Measurements from ENCODE around the gene IGFL2.
A peak's percentile ranks its signal among the peaks of the same experiment; 100 is the strongest.
"Not testable (repeated sequence)": the region's sequence is repeated elsewhere in the genome, so short reads cannot be mapped to it uniquely, and the experiment has no call there.

Gene IGFL2

DNA sequence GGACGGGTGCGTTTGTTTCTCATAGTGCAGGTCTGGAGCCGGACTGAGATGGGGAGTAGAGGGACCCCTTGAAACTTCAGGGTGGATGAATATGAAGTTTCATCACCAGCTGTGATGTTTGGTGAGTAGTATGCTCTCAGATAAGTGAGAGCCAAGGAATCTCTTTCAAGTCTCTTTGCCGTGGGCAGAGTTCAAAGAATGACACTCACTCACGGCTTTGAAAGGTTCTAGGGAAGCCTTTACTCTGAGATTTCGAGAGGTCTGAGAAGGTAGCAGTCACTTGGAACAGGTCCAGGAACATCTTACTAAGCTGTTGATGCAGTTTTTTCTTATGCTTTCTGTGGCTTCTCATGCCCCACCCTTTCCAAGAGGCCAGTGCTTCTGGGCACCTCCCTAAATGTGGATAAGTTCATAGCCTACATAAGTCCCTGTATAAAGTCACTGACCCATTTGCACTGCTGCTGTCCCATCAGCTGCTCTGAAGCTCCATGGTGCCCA, at the start of gene IGFL2:
IGFL2 (plus strand) TSS at position 448 of the 498 bp plus-strand sequence; CDS start at position 489, 41 bp downstream.
- no peak for DNase-seq

DNA sequence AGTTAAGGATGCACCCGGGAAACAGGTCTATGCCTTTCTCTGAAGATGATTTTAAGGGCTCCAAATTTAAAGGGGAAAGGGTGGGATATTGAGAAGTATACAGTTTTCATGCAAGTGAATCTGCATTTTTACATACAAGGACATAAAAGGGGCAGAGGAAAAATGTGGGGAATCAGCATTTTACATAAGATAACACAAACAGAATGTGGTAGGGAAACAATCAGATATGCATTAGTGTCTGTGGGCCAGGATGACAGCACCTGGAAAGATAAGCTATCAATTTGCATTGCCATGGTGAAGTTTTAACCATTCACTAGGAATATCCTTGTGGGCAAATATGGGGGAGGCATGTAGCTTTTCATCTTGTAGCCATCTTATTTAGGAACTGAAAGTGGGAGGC, 47.7 kb upstream of the IGFL2 start:
- no peak for DNase-seq

DNA sequence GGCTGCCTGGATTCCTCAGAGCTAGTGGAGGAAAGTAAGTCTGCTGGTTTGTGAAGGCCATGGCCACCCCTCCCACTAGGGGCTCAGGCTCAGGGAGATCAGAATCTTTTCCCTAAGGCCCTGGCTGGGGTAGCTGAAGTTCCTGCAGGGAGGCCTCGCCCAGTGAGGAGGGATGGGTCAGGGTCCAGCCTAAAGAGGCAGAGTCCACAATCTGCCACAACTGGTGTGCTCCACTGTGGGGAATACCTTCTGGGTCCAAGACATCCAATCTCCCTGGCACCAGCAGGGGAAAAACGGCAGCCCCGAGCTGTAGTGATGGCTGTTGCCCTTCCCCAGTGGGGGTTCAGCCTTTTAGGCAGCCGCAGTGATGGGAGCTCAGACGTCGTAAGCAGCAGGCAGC, 46.7 kb upstream of the IGFL2 start:
- no peak for DNase-seq

DNA sequence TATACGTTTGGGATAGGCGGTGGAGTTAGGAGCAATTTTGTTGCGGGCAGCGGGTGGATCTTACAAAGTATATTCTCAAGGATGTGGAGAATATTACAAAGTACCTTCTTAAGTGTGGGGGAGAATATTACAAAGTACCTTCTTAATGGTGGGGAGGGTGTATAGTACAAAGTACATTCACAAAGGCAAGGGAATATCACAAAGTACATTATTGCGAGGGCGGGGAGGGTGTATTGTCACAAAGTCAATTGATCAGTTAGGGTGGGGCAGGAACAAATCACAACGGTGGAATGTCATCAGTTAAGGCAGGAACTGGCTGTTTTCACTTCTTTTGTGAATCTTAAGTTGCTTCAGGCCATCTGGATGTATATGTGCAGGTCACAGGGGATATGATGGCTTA, 45.7 kb upstream of the IGFL2 start:
- not testable (repeated sequence) for DNase-seq

DNA sequence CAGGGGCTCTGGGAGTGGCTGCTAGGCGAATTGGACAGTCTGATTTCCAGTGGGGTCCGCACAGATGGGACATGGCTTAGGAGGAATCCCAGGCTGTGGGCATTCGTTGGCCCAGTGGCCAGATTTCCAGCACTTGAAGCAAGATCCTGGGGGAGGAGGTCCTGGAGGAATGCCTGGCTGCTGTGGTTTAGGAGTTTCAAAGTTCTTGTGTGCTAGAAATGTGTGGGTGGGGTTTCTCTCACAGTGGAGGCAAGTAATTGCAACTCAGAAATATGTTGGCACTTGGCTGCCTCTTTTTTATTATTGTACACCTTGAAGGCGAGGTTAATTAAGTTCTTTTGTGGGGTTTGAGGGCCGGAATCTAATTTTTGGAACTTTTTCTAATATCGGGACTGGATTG, 40.7 kb upstream of the IGFL2 start:
- no peak for DNase-seq

DNA sequence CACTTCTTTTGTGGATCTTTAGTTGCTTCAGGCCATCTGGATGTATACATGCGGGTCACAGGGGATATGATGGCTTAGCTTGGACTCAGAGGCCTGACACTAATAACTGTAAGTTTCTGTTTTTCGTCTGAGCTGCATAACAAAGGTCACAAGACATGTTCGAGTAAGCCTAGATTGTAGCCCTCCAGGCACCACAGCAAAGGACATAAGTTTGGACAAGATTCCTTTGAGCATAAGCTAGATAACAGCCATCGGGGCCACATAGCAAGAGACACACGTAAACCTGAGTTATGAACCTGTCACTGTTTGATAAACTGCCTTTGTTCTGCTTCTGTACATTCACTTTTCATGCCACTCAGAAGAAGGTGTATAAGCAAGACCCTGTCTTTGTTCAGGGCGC, 38.2 kb upstream of the IGFL2 start:
- no peak for DNase-seq

DNA sequence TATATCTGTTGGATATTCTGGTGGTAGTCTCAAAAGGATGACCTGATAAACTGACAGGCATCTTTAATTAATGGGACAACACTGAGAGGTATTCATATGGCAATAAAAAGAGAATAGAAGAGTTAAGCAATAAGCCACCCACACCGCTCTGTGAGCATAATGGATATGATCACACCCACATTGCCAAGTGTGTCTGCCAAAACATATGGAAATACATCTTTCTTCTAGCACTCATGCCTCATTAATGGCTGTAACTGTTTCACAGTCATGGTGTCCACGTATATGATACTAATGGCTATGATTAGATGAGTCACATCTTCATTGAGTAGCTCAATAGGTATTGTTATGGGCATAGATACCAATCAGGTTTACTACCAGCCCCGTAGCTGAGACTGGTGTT, 36.7 kb upstream of the IGFL2 start:
- no peak for DNase-seq

DNA sequence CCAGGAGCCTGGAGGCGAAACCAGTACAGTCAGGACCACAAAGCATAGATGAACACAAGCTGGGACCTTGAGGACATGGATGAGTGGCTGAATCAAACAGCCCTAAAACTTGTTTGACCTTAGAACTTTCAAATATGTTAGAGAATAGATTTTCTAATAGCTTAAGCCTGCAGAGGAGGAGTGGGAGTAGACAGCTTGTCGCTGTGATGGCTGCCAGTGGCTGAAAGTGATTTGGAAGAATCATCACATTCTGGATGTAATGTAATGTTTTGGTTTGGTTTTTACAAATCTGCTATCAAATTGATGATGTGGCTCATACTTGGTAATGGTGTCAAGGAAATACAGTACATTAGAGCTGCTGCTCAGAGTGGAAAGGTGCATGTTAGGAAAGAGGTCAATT, 35.5 kb upstream of the IGFL2 start:
- DNase-seq = no peak

DNA sequence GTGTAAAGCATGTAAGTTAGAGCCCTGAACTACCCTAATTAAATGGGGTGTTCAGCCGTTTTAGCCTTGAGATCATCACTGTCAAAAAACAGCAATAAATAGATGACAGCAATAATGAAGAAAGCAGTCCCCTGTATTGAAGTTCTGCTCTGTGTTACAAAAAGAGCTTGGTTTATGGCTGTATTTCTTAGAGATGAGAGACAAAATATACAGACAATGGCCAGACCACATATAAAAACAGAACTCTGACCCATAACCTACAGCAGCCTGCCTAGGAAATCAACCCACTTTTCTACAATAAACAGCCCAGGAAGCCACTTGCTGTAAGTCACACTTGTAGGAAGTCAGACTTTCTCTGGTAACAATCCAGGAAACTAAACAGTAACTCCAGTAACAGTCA, 34.3 kb upstream of the IGFL2 start:
- DNase-seq = no peak

DNA sequence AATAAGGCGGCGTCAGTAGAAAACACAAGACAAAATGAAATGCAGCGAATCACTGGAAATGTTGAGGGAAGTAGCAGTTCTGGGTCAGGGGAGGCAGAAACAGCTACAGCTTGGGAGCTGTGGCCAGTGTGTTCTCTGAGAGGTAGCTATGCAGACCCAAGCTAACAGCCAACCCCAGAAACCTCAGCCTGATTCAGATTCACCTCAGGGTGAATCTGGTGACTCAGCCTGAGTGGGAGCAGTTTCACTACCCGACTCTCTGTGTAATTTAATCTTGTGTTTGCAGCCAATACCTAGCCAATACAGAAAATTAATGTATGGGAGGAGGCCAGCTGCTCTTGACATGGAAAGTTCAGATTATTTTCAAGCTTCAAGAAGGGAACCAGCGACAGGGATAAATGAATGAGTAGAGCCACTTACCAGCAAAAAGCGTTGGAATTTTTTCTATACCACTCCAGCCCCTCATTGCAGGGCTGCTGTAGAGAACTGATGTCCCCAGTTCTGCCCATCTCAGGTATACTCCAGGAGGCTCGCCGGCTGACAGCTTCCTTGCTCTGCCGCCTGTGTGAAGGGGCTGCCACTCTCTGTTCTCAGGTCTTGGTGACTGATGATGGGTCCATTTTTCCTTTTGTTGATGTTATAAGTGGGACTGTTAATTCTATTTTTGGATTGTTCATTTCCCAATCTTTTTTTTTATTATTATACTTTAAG, 32.5 kb upstream of the IGFL2 start:
- peak in 3 of 56 donors; percentile 9 to 44 (median 10) for DNase-seq

DNA sequence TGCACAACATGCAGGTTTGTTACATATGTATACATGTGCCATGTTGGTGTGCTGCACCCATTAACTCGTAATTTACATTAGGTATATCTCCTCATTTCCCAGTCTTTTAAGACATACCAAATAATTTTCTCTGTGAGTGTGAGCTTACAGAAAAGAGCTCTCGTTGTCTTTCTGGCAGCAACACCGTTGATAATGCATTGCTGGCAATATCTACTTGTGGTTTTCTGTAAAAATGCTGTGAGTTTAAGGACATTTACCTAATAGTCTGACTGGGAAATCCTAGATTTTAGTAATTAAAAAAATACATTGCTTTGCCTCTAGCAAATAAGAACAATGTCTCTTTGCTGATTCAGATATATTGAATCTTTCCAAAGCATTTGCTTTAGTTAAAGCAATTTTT, 31.9 kb upstream of the IGFL2 start:
- no peak for DNase-seq

DNA sequence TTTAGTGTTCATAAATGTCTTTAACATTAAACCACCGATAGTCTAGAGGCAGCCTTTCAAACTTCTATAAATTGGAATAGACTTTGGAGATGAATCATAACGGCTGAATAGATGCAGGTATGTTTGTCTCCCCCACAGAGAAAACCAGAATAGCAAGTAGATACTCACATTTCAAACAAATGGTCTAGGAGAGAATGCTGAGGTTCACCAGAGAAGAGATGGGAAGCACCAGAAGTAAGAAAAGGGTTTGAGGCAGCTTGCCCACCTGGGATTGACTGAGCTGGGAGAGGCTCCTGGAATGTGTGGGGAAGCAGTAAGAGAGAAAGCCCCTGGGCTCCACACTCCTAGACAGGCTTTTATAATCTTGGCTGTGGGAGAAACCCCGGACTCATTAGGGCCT, 29.9 kb upstream of the IGFL2 start:
- no peak for DNase-seq

DNA sequence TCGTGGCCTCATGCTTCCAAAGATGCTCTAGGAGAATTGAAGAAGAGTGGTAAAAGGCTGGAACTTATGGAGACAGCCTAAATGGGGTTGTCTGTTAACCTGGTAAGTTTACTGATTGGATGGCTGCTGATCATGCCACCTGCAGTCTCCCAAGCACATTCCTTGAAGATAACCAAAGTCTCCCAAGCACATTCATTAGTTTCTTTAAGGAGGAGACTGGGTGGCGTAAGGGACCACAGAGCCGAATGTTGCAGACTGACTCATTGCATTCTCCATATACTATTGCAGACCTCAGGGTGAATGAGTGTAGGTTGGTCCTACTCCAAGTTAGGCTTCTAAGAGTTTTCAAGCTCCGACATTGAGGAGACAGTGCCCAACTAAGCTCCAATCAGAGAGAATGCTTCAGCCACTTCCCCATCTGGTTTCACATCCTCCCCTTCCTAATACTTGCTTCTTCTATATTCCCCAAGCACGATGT, 23.4 kb upstream of the IGFL2 start, which contains the start of gene IGFL3:
IGFL3 (minus strand) TSS at position 51 of the 478 bp plus-strand sequence; CDS start at position 12, 39 bp downstream.
- DNase-seq = no peak

DNA sequence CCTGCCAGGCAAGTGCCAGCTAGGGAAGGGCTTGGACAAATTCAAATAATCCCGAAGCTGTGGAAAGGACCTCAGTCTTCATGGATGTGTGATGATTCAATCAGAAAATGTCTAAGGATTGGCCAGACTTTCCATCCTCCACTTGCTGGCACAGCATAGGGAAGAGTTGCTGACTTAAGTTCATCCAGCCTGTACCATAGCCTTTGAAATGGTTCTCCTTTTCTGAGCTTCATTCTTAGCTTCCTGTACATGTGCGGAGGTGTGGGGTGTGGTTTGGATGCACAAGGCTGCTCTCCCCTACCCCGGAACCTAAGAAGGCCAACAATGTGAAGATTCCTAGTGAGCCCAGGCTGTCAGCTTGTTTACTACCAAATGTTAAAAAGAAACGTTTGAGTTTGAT, 22.6 kb upstream of the IGFL2 start:
- no peak for DNase-seq

DNA sequence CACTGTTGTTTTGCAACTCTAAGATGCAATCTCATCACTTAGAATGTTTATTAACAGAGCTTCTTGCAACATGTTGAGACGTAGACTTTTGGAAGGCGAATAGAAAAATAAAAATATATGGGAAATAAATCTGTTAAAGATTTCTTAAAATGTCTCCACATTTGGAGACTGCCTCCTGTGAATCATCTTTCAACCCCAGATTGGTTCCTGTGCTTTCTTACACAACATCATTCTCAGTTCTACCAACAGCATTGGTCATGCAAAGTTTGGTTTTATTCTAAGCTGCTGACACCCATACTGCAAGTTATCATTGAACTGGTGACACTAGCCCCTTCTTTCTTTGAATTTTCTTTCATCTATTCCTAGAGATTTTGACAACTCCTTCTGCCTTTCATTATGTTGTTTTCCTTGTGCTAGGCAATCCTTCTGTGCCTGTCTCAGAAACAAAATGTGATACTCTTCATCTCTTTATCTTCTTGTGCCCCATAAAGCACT, 21.9 kb upstream of the IGFL2 start:
- DNase-seq = no peak

DNA sequence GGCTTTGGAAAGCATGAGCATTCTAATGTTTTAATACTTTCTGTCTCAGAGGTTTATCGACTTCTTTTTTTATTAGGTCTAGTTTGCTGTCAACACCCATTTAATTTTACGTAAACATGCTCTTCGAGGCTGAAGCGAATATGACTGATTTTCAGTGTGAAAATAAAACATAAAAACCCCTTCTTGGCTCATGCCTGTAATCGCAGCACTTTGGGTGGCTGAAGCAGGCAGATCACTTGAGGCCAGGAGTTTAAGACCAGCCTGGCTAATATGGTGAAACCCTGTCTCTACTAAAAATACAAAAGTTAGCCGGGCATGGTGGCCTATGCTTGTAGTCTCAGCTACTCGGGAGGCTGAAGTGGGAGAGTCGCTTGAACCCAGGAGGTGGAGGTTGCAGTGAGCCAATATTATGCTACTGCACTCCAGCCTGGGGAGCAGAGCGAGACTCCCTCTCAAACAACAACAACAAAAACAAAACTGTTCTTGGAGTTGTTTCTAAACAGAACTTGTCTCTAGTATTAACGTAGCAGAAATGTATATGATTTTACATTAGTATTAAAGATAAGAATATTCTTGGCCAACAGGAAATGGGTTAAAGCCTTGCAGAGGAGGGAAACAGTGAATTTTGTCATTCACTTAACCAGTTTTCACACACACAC, 16.4 kb upstream of the IGFL2 start:
- no peak for DNase-seq

DNA sequence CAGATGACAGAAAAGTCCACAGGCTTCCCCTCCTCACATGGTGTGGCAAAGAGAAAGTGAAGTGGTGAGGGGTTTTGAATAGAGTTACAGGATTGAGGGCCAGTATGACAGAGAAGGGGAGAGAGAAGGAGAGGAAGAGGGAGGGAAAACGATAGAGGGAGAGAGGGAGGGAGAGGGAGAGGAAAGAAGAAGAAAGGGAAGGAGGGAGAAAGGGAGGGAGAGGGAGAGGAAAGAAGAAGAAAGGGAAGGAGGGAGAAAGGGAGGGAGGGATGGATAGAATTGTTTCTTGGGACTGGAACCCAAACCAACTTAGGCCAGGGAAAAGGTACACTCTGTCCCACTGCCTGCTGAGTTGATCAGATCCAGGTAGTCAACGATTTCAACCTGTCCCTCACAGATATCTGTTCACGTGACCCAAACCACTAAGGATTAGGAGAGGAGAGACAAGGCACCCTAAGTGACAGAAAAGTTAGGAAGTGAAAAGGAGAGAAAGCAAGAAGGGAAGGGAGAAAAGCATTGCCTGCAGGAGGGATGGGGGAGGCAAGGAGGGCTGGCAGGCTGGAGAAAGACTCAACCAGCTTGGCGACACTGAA, 15.4 kb upstream of the IGFL2 start:
- DNase-seq = no peak

DNA sequence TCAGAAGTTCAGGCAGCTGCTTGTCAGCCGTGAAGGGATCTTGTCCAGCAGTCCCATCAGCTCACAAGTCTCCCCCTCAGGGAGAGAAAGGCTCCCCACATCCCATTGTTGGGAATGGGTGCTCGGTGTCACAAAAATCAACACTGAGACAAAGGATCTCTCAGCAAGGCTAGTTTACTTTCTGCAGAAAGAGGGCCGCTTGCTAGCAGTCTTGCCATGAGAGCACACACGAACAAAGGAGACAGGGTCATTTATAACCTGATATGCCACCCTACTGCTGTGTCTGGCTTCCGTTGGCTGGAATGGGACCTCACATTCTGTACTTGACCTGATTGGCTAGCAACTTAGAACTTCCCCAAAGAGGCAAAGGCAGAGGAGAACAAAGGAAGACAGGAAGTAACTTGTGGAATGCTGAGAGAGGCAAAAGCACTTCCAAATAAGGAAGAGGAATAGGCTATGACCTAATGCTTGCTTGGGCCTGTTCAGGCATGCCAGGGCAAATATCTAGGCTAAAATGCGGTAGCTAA, 14.9 kb upstream of the IGFL2 start:
- DNase-seq = peak in 11 of 56 donors; percentile 3 to 37 (median 10)

DNA sequence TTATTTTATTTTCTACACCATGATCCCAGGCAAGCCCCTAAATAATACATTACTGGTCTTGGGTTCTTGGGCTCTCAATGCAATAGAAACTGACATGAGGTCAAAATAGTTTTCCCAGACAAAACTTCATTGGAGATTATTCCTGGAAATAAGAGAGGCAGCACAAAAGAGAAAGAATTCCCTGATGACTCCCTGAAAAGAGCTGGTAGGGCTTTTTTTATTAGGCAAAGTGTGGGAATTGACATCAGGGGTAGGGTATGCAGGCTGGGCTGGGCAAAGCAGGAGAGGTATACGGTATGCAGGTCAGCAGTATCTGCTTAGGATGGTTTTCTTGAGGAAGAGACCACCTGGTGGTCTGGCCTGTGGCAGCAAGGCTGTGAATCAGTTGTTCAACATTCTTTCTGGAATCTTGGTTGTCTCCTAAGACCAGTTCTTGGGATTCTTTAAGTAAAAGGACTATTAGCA, 14.2 kb upstream of the IGFL2 start:
- no peak for DNase-seq

DNA sequence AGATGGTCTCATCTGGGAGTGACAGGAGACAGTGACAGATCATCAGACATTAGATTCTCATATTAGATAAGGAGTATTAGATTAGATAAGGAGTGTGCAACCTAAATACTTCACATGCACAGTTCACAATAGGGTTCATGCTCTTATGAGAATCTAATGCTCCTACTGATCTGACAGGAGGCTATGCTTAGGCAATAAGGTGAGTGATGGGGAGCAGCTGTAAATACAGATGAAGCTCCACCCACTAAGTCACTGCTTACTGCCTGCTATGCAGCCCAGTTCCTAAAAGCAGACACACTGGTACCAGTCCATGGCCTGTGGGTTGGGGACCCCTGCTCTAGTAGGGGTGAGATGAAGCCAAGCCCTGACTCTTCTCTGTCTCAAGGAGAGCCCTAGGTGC, 13.5 kb upstream of the IGFL2 start:
- DNase-seq = no peak

DNA sequence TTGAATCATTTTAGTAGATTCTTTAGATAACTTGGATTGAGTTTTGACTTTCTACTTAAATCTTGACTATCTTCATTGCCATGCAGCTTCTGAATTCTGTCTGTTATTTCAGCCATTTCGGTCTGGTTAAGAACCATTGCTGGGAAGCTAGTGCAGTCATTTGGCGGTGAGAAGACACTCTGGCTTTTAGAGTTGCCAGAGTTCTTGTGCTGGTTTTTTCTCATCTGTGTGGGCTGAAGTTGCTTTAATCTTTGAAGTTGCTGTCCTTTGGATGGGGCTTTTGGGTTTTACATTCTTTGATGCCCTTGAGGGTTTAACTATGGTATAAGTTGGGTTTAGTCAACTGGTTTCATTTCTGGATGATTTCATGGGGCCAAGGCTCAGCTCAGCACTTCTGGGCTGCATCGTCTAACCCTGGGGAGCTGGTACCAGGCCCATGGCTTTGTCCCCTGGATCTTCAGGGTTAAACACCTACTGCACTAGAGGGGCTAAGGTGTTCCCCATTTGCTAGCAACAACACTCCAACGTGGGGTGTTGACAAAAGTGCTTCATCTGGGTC, 10.0 kb upstream of the IGFL2 start:
- no peak for DNase-seq

DNA sequence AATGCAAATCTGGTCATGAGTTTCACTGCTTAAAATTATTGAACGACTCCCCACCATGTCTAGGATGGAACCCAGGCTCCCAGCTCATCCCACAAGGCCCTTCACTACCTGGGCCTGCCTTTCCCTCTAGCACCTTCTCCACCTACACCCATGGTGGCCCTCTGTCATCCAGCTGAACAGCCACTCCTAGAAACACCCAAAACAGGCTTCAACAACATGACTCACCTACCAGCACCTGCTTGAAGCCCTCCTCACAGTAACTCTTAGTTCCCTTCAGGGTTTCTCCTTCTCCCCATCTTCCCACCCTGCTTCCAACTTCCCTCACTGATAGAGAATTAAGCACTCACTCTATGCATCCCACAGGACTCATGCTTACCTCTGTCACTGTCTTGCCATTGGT, 6.6 kb upstream of the IGFL2 start:
- no peak for DNase-seq

All from nucleus accumbens (tissue), 56 donors.